GM18861 (cell line): ENCODE results near the gene JAGN1.
"Not testable (repeated sequence)": the region's sequence is repeated elsewhere in the genome, so short reads cannot be mapped to it uniquely, and the experiment has no call there.

Experiments
- ATAC-seq: cut with Tn5 transposase; IDR thresholded peaks from one replicate; pipeline ENCODE4 v1.9.1; 2021; ENCODE audit not compliant: unreplicated experiment

Gene JAGN1

GRCh38 chr3:9897408-9898372, 7.3 kb downstream of the JAGN1 start:
- peak; percentile 50 for ATAC-seq

- ATAC-seq, result no peak
Observed at GRCh38 chr3:9898467-9899241, 8.2 kb downstream of the JAGN1 start.

- no peak for ATAC-seq
Observed at GRCh38 chr3:9899289-9899791, 8.9 kb downstream of the JAGN1 start.

DNA sequence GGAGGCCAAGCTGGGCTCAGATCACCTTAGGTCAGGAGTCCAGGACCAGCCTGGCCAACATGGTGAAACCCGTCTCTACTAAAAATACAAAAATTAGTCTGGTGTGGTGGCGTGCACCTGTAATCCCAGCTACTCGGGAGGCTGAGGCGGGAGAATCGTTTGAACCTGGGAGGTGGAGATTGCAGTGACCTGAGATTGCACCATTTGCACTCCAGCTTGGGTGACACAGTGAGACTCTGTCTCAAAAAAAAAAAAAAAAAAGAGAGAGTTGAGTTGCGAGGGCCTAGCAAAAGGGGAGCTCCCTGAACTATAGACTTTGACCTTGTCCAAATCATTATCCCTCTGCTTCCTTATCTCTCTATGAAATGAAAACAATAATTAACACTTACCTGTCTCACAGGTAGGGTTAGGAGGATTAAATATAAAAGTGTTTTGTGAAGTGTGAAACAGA, 10.6 kb downstream of the JAGN1 start:
- not testable (repeated sequence) for ATAC-seq

DNA sequence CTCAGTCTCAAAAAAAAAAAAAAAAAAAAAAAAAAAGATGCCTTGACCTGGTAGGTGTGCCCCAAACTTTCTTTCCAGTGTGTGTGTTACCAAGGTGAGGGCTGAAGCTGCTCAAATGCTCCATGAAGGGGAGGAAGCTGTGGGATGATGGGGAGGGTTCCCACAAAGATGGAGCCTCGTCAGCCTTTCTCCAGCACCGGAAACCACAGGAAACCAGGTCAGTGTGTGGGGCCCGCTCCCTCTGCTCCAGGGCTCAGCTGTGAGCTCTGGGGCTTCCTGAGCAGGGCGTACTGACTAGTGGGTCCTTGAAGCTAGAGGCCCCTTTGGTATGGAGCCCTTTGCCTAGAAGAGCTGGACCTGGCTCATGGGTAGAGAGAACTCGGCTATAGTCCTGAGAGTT, 11.6 kb downstream of the JAGN1 start:
- no peak for ATAC-seq

DNA sequence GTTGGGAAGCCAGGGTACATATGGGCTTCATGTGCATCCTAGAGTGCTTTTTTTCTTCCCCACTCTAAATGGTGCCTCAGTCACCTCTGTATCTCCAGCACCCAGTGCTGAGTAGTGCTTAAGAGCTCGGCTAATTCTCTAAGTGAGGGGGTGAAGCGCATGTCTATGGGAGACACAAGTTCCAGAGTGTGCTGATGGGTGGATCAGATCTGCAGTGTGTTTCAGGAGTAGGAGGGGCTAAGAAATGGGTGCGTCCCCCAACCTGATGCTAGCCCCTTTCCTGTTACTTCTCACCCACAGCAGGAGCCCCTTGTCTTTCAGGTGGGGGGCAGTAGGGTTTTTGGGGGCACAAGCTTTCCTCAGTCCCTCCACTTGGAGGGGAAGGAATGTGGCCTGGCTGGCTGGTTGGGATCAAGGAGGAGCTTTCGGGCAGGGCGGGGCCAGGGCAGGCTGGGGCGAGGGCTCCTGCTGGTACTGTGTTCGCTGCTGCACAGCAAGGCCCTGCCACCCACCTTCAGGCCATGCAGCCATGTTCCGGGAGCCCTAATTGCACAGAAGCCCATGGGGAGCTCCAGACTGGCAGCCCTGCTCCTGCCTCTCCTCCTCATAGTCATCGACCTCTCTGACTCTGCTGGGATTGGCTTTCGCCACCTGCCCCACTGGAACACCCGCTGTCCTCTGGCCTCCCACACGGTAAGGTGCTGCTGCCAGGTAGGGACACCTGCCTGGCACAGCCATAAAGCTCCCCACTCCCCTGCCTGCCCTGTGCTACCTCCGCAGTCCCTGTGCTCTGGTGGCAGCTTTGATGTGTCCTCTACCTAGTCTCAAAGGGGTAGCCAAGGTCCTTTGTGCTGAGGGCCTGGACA, 12.2 kb downstream of the JAGN1 start, which contains the start of gene IL17RE:
Gene IL17RE (plus strand): TSS at position 477 of the 866 bp plus-strand sequence. CDS start 85 bp downstream, at position 562.
- no peak for ATAC-seq

DNA sequence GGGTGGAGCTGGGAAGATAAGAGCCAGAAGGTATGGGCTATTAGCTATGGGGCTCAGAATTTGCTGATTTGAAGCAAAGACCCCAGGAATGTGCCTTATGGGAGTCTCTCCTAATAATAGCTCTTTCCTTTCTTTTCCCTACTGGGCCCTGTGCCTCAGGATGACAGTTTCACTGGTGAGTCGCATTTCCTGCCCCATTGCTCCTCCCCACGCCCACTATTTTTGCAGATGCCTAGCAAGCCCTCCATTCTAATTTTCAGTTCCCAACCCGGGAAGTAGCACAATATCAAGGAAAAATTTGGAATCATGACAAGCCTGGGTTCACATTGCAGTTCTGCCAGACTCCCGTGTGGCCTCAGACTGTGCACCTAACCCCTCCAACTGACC, 12.8 kb downstream of the JAGN1 start:
- ATAC-seq, result no peak

GRCh38 chr3:9903904-9904303, 13.5 kb downstream of the JAGN1 start:
- no peak for ATAC-seq

DNA sequence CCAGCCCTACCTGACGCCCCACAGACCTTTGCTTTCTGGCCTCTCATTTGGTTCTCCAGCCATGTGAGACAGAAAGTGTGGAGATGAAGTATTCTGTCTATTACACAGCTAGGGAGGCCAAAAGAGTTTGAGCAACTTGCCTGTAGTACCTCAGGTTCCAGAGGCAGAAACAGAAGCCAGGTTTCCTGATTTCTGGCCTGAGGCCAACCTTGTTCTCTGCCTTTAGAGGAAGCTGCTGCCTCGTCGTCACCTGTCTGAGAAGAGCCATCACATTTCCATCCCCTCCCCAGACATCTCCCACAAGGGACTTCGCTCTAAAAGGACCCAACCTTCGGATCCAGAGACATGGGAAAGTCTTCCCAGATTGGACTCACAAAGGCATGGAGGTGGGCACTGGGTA, 16.1 kb downstream of the JAGN1 start:
- ATAC-seq, result no peak

- ATAC-seq, result no peak
Observed at GRCh38 chr3:9908286-9908685, 17.9 kb downstream of the JAGN1 start.

- no peak for ATAC-seq
Observed at GRCh38 chr3:9909221-9910013, 19.0 kb downstream of the JAGN1 start.

- no peak for ATAC-seq
Observed at GRCh38 chr3:9911863-9912262, 21.5 kb downstream of the JAGN1 start.

- no peak for ATAC-seq
Observed at GRCh38 chr3:9912294-9912935, 22.0 kb downstream of the JAGN1 start.

- ATAC-seq, result no peak
Observed at GRCh38 chr3:9913601-9914000, 23.2 kb downstream of the JAGN1 start.

GRCh38 chr3:9914011-9914410, 23.6 kb downstream of the JAGN1 start:
- ATAC-seq, result no peak

GRCh38 chr3:9914559-9915253, 24.3 kb downstream of the JAGN1 start:
- ATAC-seq, result no peak

DNA sequence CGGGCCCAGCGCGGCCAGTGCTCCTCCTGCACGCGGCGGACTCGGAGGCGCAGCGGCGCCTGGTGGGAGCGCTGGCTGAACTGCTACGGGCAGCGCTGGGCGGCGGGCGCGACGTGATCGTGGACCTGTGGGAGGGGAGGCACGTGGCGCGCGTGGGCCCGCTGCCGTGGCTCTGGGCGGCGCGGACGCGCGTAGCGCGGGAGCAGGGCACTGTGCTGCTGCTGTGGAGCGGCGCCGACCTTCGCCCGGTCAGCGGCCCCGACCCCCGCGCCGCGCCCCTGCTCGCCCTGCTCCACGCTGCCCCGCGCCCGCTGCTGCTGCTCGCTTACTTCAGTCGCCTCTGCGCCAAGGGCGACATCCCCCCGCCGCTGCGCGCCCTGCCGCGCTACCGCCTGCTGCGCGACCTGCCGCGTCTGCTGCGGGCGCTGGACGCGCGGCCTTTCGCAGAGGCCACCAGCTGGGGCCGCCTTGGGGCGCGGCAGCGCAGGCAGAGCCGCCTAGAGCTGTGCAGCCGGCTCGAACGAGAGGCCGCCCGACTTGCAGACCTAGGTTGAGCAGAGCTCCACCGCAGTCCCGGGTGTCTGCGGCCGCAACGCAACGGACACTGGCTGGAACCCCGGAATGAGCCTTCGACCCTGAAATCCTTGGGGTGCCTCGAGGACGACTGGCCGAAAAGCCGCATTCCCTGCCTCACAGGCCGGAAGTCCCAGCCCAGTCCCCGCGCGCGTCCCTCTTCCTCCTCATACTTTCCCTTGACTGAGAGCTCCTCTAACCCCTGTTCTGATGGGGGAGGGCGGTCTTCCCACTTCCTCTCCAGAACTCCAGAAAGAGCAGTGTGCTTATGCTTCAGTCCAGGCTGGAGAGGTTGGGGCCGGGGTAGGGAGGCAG, 25.1 kb downstream of the JAGN1 start:
- no peak for ATAC-seq

DNA sequence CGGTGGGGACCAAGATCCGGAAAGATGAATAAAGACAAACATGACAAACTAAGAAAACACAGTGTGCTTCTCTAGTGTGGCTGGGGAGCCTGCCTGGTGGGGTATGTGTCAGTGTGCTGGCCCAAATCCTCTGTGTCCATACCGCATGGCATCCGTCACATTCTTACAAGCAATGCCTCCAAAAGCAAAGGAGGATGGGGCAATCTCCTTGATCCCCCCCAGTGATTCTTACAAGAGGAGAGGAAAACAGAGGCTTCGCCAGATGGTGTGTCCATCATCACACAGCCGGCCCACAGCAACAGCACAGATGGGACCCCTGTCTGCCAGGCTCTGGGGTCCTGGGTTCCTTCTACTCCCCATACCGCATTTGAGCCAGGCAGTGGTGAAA, 25.9 kb downstream of the JAGN1 start:
- ATAC-seq, result no peak
